HG03378 (cell line): ENCODE measurements around the gene RASGRP3.

Experiments
- ATAC-seq: cut with Tn5 transposase; IDR thresholded peaks from one replicate; pipeline ENCODE4 v1.9.1; 2021; ENCODE audit warnings: mild to moderate bottlenecking, moderate library complexity; ENCODE audit not compliant: unreplicated experiment

RASGRP3 gene

GRCh38 chr2:33489835-33490431 lies 13.5 kb downstream of the RASGRP3 start:
- no peak for ATAC-seq

- ATAC-seq: no peak
These were observed 15.1 kb downstream of the RASGRP3 start for GRCh38 chr2:33491441-33492084.

GRCh38 chr2:33492399-33493134 lies 16.1 kb downstream of the RASGRP3 start:
- ATAC-seq: no peak

GRCh38 chr2:33494155-33494779 lies 17.8 kb downstream of the RASGRP3 start:
- peak; percentile 47 for ATAC-seq

- ATAC-seq: no peak
These were observed 18.6 kb downstream of the RASGRP3 start for GRCh38 chr2:33494877-33495641.

- ATAC-seq: no peak
These were observed 19.2 kb downstream of the RASGRP3 start for GRCh38 chr2:33495683-33496082.

GRCh38 chr2:33496150-33496549 lies 19.7 kb downstream of the RASGRP3 start:
- no peak for ATAC-seq

GRCh38 chr2:33496726-33497125 lies 20.3 kb downstream of the RASGRP3 start:
- ATAC-seq: no peak

- ATAC-seq: peak; percentile 57
These were observed 20.8 kb downstream of the RASGRP3 start for GRCh38 chr2:33497221-33497650.

- ATAC-seq: peak; percentile 27
These were observed 22.0 kb downstream of the RASGRP3 start for GRCh38 chr2:33498291-33498956.

GRCh38 chr2:33500177-33500576 lies 23.7 kb downstream of the RASGRP3 start:
- ATAC-seq: no peak

GRCh38 chr2:33502025-33502424 lies 25.6 kb downstream of the RASGRP3 start:
- no peak for ATAC-seq

- no peak for ATAC-seq
These were observed 26.6 kb downstream of the RASGRP3 start for GRCh38 chr2:33503002-33503401.

GRCh38 chr2:33505966-33506365 lies 29.5 kb downstream of the RASGRP3 start:
- no peak for ATAC-seq

GRCh38 chr2:33509908-33510585 lies 33.6 kb downstream of the RASGRP3 start:
- ATAC-seq: peak; percentile 51

- no peak for ATAC-seq
These were observed 34.1 kb downstream of the RASGRP3 start for GRCh38 chr2:33510586-33510968.

- no peak for ATAC-seq
These were observed 34.7 kb downstream of the RASGRP3 start for GRCh38 chr2:33511141-33511540.

- no peak for ATAC-seq
These were observed 35.7 kb downstream of the RASGRP3 start for GRCh38 chr2:33512112-33512511.

- no peak for ATAC-seq
These were observed 37.0 kb downstream of the RASGRP3 start for GRCh38 chr2:33513480-33513879.
